ENCODE measurements around the gene SORCS1. TPM values are rescaled to one million over a fixed set of nuclear protein-coding genes. Genes with fewer than 3 reads are reported as not detected.

Gene SORCS1
- total and polyA plus RNA-seq, 2 of the 13 experiments (the other 11 are each of a cell fraction or from before 2014, with no cell fraction given), result not detected

GRCh38 chr10:106857213-106857612 is 307.3 kb downstream of the SORCS1 start:
- Histone ChIP-seq H3K36me3 (replicated peaks in 1 of 2; ENCODE audit: control insufficient read depth in 1 of 2, insufficient read depth in 2 of 2, low read length in 2 of 2) (no peaks in the 10 kb centered on the region), H2AFZ (ENCODE audit: low read length) (no peak overlapping the region), H3K9me3 (ENCODE audit: low read length) (peaks cover 57% of the 10 kb centered on the region), H3K27ac (ENCODE audit: extremely low read length, insufficient read depth, low read length) (no peak overlapping the region), H3K9ac (ENCODE audit: insufficient read depth, low read depth, low read length) (no peak overlapping the region), H3K79me2 (ENCODE audit: insufficient read depth, low read length) (no peaks in the 10 kb centered on the region), H4K20me1 (ENCODE audit: insufficient read depth, low read length) (no peaks in the 10 kb centered on the region), H3K27me3 (ENCODE audit: control insufficient read depth in 1 of 2, insufficient read depth in 2 of 2, low read length in 2 of 2) (no peaks in the 10 kb centered on the region), H3K4me3 (replicated peaks in 1 of 3; ENCODE audit: insufficient read depth in 1 of 3, low read depth in 2 of 3, low read length in 3 of 3) (no peak overlapping the region), H3K4me2 (ENCODE audit: low read depth, low read length) (no peak overlapping the region), H3K4me1 (ENCODE audit: insufficient read depth, low read length) (no peaks in the 10 kb centered on the region)
- ATAC-seq, result no peak
- ChIA-PET POLR2A (no interaction called here), CTCF (ENCODE audit: low intra/inter-chr PET ratio, low total read pairs) (no interaction called here)
- intact Hi-C loops (cut with micrococcal nuclease; ENCODE audit: unreplicated experiment) (no loop called here), in situ Hi-C loops (cut with HindIII; ENCODE audit: extremely low pct_ligation_motif_present, low pct_unique_long_range_greater_than_20kb) (no loop called here)
- no peak for DNase-seq (ENCODE audit: low spot score)
- BruUV-seq (replicated peaks), result no TSS peak
- TF ChIP-seq ZFP82 (CRISPR knock-in tag; IDR thresholded peaks at IDR 0.05; ENCODE audit: borderline replicate concordance) (no peak), NAIF1 (CRISPR knock-in tag; IDR thresholded peaks at IDR 0.05; ENCODE audit: borderline replicate concordance) (no peak), ERF (CRISPR knock-in tag; IDR thresholded peaks at IDR 0.05) (no peak), JUND (CRISPR knock-in tag; IDR thresholded peaks at IDR 0.05) (no peak), ZSCAN29 (CRISPR knock-in tag; conservative IDR thresholded peaks at IDR 0.05) (no peak), PHF20 (CRISPR knock-in tag; IDR thresholded peaks at IDR 0.05) (no peak), AGO2 (optimal IDR thresholded peaks at IDR 0.05; ENCODE audit: low read depth, low read length) (no peak), ZGPAT (CRISPR knock-in tag; IDR thresholded peaks at IDR 0.05) (no peak)
- 48% methylated on average over 6 of the region's 6 CpGs for WGBS (ENCODE audit: low lambda C conversion rate)
- no peak for FAIRE-seq

Data from HepG2 (cell line).